ENCODE results near the gene ABTB2. TPM values are rescaled to one million over a fixed set of nuclear protein-coding genes. Genes with fewer than 3 reads are reported as not detected.

The ABTB2 gene
- total and polyA plus RNA-seq, 9 of the 15 experiments (the other 6 are each of a cell fraction or from before 2014, with no cell fraction given), result 0.03 to 0.18 (median 0.12) TPM; not detected in 2

DNA sequence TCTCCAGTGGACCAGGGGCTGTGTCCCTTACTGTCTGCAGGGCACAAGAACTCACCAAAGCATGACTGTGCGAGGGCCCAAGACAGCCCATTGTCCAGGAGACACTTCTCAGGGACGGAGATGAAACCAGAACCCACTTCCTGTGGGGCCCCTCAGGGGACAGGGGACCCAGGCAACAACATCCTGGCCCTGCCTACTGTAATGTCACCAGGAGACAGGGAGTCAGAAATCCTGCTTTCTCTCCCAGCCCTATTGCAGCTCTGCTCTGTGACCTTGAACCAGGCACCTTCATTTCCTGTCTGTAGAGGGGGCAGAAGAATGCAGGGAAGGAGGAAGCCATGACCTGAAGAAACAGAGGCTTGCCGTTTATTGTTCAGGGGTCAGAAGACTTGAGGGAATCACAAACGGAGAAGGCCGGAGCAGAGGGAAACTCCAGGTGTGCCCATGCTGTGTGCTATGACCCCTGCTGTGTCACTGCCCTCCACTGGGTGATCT, 154.4 kb downstream of the ABTB2 start:
- Histone ChIP-seq H3K9ac (ENCODE audit: insufficient read depth in 1 of 2, low read depth in 2 of 2, low read length in 2 of 2) (no peak overlapping the region), H3K27me3 (ENCODE audit: control insufficient read depth in 2 of 2, insufficient read depth in 2 of 2, low read length in 2 of 2) (peaks cover 24 to 52% of the 10 kb centered on the region in 2 experiments; a peak in 4 of 5 replicates), H3K4me2 (ENCODE audit: insufficient read depth, low read length) (no peak overlapping the region), H3K36me3 (ENCODE audit: control insufficient read depth, insufficient read depth, low read length) (no peaks in the 10 kb centered on the region), H2AFZ (ENCODE audit: low read depth, low read length) (no peak overlapping the region), H3K4me3 (no peak overlapping the region), H3K4me1 (replicated peaks in 1 of 2; ENCODE audit: control insufficient read depth in 2 of 2, insufficient read depth in 2 of 2, low read length in 2 of 2) (peaks cover 0 to 4% of the 10 kb centered on the region in 2 experiments; a peak in 3 of 5 replicates), H3K27ac (ENCODE audit: extremely low read depth, low read depth, low read length) (no peak overlapping the region), H3K9me3 (replicated peaks; ENCODE audit: control insufficient read depth, insufficient read depth, low read depth, low read length) (no peaks in the 10 kb centered on the region), H3K9me1 (ENCODE audit: control insufficient read depth, insufficient read depth, low read length) (no peaks in the 10 kb centered on the region), H4K20me1 (replicated peaks; ENCODE audit: control insufficient read depth, insufficient read depth, low read length) (0 out of 2 replicates have a peak, but pooled peaks cover 8% of the 10 kb centered on the region), H3K79me2 (ENCODE audit: control insufficient read depth, insufficient read depth, low read length) (no peaks in the 10 kb centered on the region; the same call in 2 of the 3 replicates)
- FAIRE-seq (no peak), DNase-seq (ENCODE audit: extremely low read depth in 1 of 4, low spot score in 3 of 4) (no peak), ATAC-seq (no peak)
- POLR2A ChIA-PET, result interaction anchor here (0.7 kb wide), 1 partner anchor 24 kb away, joined by 3 read pairs; no protein-coding TSS in a partner anchor
- no TSS peak for BruUV-seq (replicated peaks)
- intact Hi-C loops (cut with micrococcal nuclease), result no loop called here
- WGBS (ENCODE audit: insufficient coverage, low coverage, missing lambda C conversion rate), result 15% methylated on average over 4 of the region's 5 CpGs
- in situ Hi-C loops (cut with MboI), result no loop called here
- CTCF ChIA-PET (ENCODE audit: low intra/inter-chr PET ratio), result no interaction called here
- TF ChIP-seq FOXJ2 (tag; IDR thresholded peaks at IDR 0.05) (no peak), RBFOX2 (IDR thresholded peaks at IDR 0.05; ENCODE audit: low read depth, low read length) (no peak), KLF6 (CRISPR knock-in tag; IDR thresholded peaks at IDR 0.05; ENCODE audit: borderline replicate concordance) (no peak), ZNF146 (CRISPR knock-in tag; IDR thresholded peaks at IDR 0.05; ENCODE audit: unreplicated experiment) (no peak), ZC3H8 (IDR thresholded peaks at IDR 0.05) (no peak), GABPA (tag; conservative IDR thresholded peaks at IDR 0.05; ENCODE audit: low read depth) (peak; percentile 56; the same call in 1 of the 2 replicates), TOE1 (IDR thresholded peaks at IDR 0.05; ENCODE audit: borderline replicate concordance) (no peak), TOE1 (CRISPR knock-in tag; IDR thresholded peaks at IDR 0.05; ENCODE audit: borderline replicate concordance, low read depth) (no peak), ESRRA (IDR thresholded peaks at IDR 0.05; ENCODE audit: borderline replicate concordance, low read depth) (peak; percentile 82)
- TF ChIP-seq, protein P1, sequence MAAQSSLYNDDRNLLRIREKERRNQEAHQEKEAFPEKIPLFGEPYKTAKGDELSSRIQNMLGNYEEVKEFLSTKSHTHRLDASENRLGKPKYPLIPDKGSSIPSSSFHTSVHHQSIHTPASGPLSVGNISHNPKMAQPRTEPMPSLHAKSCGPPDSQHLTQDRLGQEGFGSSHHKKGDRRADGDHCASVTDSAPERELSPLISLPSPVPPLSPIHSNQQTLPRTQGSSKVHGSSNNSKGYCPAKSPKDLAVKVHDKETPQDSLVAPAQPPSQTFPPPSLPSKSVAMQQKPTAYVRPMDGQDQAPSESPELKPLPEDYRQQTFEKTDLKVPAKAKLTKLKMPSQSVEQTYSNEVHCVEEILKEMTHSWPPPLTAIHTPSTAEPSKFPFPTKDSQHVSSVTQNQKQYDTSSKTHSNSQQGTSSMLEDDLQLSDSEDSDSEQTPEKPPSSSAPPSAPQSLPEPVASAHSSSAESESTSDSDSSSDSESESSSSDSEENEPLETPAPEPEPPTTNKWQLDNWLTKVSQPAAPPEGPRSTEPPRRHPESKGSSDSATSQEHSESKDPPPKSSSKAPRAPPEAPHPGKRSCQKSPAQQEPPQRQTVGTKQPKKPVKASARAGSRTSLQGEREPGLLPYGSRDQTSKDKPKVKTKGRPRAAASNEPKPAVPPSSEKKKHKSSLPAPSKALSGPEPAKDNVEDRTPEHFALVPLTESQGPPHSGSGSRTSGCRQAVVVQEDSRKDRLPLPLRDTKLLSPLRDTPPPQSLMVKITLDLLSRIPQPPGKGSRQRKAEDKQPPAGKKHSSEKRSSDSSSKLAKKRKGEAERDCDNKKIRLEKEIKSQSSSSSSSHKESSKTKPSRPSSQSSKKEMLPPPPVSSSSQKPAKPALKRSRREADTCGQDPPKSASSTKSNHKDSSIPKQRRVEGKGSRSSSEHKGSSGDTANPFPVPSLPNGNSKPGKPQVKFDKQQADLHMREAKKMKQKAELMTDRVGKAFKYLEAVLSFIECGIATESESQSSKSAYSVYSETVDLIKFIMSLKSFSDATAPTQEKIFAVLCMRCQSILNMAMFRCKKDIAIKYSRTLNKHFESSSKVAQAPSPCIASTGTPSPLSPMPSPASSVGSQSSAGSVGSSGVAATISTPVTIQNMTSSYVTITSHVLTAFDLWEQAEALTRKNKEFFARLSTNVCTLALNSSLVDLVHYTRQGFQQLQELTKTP (IDR thresholded peaks at IDR 0.05; ENCODE audit: low read depth in 1 of 2, partially characterized antibody in 2 of 2), result no peak
- TF ChIP-seq, protein P2, sequence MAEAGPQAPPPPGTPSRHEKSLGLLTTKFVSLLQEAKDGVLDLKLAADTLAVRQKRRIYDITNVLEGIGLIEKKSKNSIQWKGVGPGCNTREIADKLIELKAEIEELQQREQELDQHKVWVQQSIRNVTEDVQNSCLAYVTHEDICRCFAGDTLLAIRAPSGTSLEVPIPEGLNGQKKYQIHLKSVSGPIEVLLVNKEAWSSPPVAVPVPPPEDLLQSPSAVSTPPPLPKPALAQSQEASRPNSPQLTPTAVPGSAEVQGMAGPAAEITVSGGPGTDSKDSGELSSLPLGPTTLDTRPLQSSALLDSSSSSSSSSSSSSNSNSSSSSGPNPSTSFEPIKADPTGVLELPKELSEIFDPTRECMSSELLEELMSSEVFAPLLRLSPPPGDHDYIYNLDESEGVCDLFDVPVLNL (CRISPR knock-in tag; IDR thresholded peaks at IDR 0.05; ENCODE audit: low read depth), result no peak
- TF ChIP-seq, protein P3, sequence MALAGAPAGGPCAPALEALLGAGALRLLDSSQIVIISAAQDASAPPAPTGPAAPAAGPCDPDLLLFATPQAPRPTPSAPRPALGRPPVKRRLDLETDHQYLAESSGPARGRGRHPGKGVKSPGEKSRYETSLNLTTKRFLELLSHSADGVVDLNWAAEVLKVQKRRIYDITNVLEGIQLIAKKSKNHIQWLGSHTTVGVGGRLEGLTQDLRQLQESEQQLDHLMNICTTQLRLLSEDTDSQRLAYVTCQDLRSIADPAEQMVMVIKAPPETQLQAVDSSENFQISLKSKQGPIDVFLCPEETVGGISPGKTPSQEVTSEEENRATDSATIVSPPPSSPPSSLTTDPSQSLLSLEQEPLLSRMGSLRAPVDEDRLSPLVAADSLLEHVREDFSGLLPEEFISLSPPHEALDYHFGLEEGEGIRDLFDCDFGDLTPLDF (CRISPR knock-in tag; IDR thresholded peaks at IDR 0.05), result no peak
- TF ChIP-seq, protein P4, sequence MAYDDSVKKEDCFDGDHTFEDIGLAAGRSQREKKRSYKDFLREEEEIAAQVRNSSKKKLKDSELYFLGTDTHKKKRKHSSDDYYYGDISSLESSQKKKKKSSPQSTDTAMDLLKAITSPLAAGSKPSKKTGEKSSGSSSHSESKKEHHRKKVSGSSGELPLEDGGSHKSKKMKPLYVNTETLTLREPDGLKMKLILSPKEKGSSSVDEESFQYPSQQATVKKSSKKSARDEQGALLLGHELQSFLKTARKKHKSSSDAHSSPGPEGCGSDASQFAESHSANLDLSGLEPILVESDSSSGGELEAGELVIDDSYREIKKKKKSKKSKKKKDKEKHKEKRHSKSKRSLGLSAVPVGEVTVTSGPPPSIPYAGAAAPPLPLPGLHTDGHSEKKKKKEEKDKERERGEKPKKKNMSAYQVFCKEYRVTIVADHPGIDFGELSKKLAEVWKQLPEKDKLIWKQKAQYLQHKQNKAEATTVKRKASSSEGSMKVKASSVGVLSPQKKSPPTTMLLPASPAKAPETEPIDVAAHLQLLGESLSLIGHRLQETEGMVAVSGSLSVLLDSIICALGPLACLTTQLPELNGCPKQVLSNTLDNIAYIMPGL (CRISPR knock-in tag; IDR thresholded peaks at IDR 0.05), result no peak

Measured in K562 (cell line).